Calu3 (cell line): ENCODE results near the gene VSTM2B. TPM values are rescaled to one million over a fixed set of nuclear protein-coding genes. Genes with fewer than 3 reads are reported as not detected.

Experiments used
- BruUV-seq: library from RNA; stranded (reverse); fragments of 400-500 nt; replicated peaks from 2 replicates; lab custom pipeline; 2021; lab: Mats Ljungman, UMichigan
- CTCF ChIA-PET: fragments of 300-600 bp; sonication (Branson Sonifier 250); formaldehyde crosslinking; loops from one replicate; lab custom pipeline; 2022; ENCODE audit warnings: antibody characterized with exemption; lab: Charles Lee
- DNase-seq: peaks from one replicate; pipeline ENCODE4 v3.0.0; 2022
- H3K27ac Mint-ChIP-seq: one replicate; pipeline ENCODE4 v1.8.0; 2022; ENCODE audit warnings: mixed read lengths; ENCODE audit not compliant: unreplicated experiment
- H3K27me3 Mint-ChIP-seq: one replicate; pipeline ENCODE4 v1.8.0; 2022; ENCODE audit warnings: mixed read lengths; ENCODE audit not compliant: unreplicated experiment
- H3K36me3 Mint-ChIP-seq: one replicate; pipeline ENCODE4 v1.8.0; 2022; ENCODE audit warnings: mild to moderate bottlenecking, moderate library complexity, mixed read lengths; ENCODE audit not compliant: insufficient read depth, unreplicated experiment
- H3K4me1 Mint-ChIP-seq: one replicate; pipeline ENCODE4 v1.8.0; 2022; ENCODE audit warnings: mild to moderate bottlenecking, low read depth, mixed read lengths; ENCODE audit not compliant: unreplicated experiment
- H3K4me3 Mint-ChIP-seq: one replicate; pipeline ENCODE4 v1.8.0; 2022; ENCODE audit warnings: mild to moderate bottlenecking, low read depth, moderate library complexity, mixed read lengths; ENCODE audit not compliant: unreplicated experiment
- H3K9me3 Mint-ChIP-seq: one replicate; pipeline ENCODE4 v1.8.0; 2022; ENCODE audit warnings: low read depth, mixed read lengths; ENCODE audit not compliant: unreplicated experiment
- intact Hi-C: fragments of 100-400 bp; cut with micrococcal nuclease; formaldehyde crosslinking; loops from one replicate; pipeline ENCODE4 v1.10.0; 2022; ENCODE audit not compliant: unreplicated experiment
- total RNA-seq: library from RNA; stranded (reverse); gene quantifications from 2 replicates; pipeline ENCODE4 v1.2.3, GENCODE V29; 2022
- TF ChIP-seq, protein P1 (sequence below): fragments of 200-600 bp; IDR thresholded peaks from one replicate; pipeline ENCODE4 v1.8.0; 2022; ENCODE audit warnings: antibody characterized with exemption; ENCODE audit not compliant: unreplicated experiment

The VSTM2B gene
- total RNA-seq, 1 experiment from 2014 or later = not detected

DNA sequence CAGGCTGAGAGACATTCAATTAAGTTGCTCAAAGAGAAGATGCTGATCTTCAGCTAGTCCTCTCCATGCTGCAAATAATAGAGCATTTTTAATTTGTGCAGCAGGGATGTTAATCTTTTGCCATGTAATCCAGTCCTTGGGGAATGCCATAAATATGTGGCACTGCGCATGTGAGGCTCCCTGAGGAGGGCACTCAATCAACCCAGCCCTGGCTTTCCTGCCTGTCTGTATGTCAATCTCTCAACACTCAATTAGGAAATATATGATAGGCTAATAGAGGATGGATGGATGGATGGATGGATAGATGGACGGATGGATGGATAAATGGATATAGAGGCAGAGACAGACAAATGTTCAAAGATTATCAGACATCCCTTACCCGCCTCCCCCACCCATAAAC lies 48.7 kb downstream of the VSTM2B start:
- H3K27me3 Mint-ChIP-seq = peaks cover 100% of the 10 kb centered on the region
- TF ChIP-seq, protein P1, sequence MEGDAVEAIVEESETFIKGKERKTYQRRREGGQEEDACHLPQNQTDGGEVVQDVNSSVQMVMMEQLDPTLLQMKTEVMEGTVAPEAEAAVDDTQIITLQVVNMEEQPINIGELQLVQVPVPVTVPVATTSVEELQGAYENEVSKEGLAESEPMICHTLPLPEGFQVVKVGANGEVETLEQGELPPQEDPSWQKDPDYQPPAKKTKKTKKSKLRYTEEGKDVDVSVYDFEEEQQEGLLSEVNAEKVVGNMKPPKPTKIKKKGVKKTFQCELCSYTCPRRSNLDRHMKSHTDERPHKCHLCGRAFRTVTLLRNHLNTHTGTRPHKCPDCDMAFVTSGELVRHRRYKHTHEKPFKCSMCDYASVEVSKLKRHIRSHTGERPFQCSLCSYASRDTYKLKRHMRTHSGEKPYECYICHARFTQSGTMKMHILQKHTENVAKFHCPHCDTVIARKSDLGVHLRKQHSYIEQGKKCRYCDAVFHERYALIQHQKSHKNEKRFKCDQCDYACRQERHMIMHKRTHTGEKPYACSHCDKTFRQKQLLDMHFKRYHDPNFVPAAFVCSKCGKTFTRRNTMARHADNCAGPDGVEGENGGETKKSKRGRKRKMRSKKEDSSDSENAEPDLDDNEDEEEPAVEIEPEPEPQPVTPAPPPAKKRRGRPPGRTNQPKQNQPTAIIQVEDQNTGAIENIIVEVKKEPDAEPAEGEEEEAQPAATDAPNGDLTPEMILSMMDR = no peak
- no peak overlapping the region for H3K27ac Mint-ChIP-seq
- no TSS peak for BruUV-seq
- no peak for DNase-seq
- no peaks in the 10 kb centered on the region for H3K9me3 Mint-ChIP-seq
- H3K4me1 Mint-ChIP-seq = no peaks in the 10 kb centered on the region
- CTCF ChIA-PET = no interaction called here
- intact Hi-C loops = no loop called here
- H3K4me3 Mint-ChIP-seq = no peak overlapping the region
- no peaks in the 10 kb centered on the region for H3K36me3 Mint-ChIP-seq

DNA sequence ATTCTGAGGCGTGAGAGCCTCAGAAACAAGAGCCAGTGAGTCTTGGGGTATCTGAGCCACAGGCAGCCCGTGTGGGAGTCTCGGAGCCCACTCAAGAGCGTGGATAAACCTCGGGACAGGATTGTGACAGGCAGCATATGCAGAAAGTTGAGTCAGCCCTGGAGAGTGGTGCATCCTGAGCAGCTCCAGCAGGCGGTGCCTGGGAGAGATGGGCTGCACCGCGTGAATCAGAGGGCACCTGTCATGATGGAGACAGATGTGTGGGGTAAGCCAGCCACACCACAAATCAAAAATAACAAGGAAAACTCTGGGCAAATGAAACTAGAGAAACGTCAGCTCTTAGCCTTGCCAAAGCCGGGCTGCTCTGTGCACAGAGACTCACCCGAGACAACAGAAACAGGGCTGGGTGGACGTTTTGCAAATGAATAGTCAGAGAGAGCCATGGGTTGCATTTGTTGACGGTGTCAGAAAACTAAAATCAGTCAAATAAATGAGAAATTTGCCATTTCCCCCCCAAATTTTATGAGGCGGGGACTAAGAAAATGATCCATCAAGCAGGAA lies 50.3 kb downstream of the VSTM2B start:
- CTCF ChIA-PET = no interaction called here
- BruUV-seq = no TSS peak
- TF ChIP-seq, protein P1 = no peak
- peaks cover 100% of the 10 kb centered on the region for H3K27me3 Mint-ChIP-seq
- H3K9me3 Mint-ChIP-seq = no peaks in the 10 kb centered on the region
- no peak for DNase-seq
- H3K4me1 Mint-ChIP-seq = no peaks in the 10 kb centered on the region
- no peak overlapping the region for H3K4me3 Mint-ChIP-seq
- no peak overlapping the region for H3K27ac Mint-ChIP-seq
- intact Hi-C loops = no loop called here
- no peaks in the 10 kb centered on the region for H3K36me3 Mint-ChIP-seq

GRCh38 chr19:29576761-29577648 lies 51.2 kb downstream of the VSTM2B start:
- DNase-seq = no peak
- Mint-ChIP-seq H3K27me3 (peaks cover 95% of the 10 kb centered on the region), H3K36me3 (no peaks in the 10 kb centered on the region), H3K4me3 (no peak overlapping the region), H3K4me1 (no peaks in the 10 kb centered on the region), H3K9me3 (no peaks in the 10 kb centered on the region), H3K27ac (no peak overlapping the region)
- CTCF ChIA-PET = no interaction called here
- TF ChIP-seq, protein P1 = no peak
- BruUV-seq = no TSS peak
- intact Hi-C loops = no loop called here

DNA sequence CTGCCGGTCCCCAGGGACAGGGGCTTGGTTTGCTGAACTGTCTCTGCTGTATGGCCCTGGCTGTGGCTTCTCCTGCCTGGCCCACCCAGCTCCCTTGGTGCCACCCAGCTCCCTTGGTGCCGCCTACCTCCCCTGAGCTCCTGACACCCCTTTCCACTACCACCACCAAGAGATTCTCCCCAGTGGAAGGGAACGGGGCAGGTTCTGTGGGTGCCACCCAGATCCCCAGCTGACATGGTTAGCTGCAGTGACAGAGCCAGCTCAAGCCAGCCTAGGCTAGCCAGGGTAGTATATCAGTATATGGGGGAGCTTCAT lies 51.8 kb downstream of the VSTM2B start:
- DNase-seq = no peak
- Mint-ChIP-seq H3K27me3 (peaks cover 95% of the 10 kb centered on the region), H3K27ac (no peak overlapping the region), H3K4me1 (no peaks in the 10 kb centered on the region), H3K4me3 (no peak overlapping the region), H3K9me3 (no peaks in the 10 kb centered on the region), H3K36me3 (no peaks in the 10 kb centered on the region)
- intact Hi-C loops = no loop called here
- CTCF ChIA-PET = no interaction called here
- TF ChIP-seq, protein P1 = no peak
- BruUV-seq = no TSS peak
